Muscle layer of duodenum (tissue), 2 donors: ENCODE measurements around the gene MYCN.
"Not testable (repeated sequence)": the region's sequence is repeated elsewhere in the genome, so short reads cannot be mapped to it uniquely, and the experiment has no call there.

Experiments
- H3K27ac ChIP-seq: one replicate; pipeline ENCODE4 v1.7.0; 2013; ENCODE audit warnings: mild to moderate bottlenecking, low read length
- H3K27me3 ChIP-seq: one replicate; pipeline ENCODE4 v1.7.0; 2013; ENCODE audit warnings: low read depth, mild to moderate bottlenecking, control low read depth, low read length
- H3K36me3 ChIP-seq, 2 donors: one replicate each; pipeline ENCODE4 v1.7.0; 2013; ENCODE audit warnings: low read length in 2 of 2, control low read depth in 1 of 2, mild to moderate bottlenecking in 1 of 2; ENCODE audit not compliant: insufficient read depth in 2 of 2, control insufficient read depth in 1 of 2
- H3K4me1 ChIP-seq, 2 donors: one replicate each; pipeline ENCODE4 v1.7.0; 2013; ENCODE audit warnings: low read length in 2 of 2, mild to moderate bottlenecking in 2 of 2, control low read depth in 1 of 2, moderate library complexity in 1 of 2; ENCODE audit not compliant: insufficient read depth in 2 of 2, control insufficient read depth in 1 of 2
- H3K4me3 ChIP-seq, 2 donors: one replicate each; pipeline ENCODE4 v1.7.0; 2013; ENCODE audit warnings: low read length in 2 of 2, low read depth in 1 of 2, mild to moderate bottlenecking in 1 of 2
- H3K9me3 ChIP-seq, 2 donors: one replicate each; pipeline ENCODE4 v1.7.0; 2013; ENCODE audit warnings: low read length in 2 of 2, control low read depth in 1 of 2, mild to moderate bottlenecking in 1 of 2; ENCODE audit not compliant: control insufficient read depth in 1 of 2
- donor health status: healthy.

Gene MYCN

GRCh38 chr2:15957881-15958713, 17.7 kb downstream of the MYCN start:
- H3K4me1 ChIP-seq = no peaks in the 10 kb centered on the region
- H3K27ac ChIP-seq = no peak overlapping the region
- no peaks in the 10 kb centered on the region for H3K9me3 ChIP-seq
- no peaks in the 10 kb centered on the region for H3K36me3 ChIP-seq
- H3K4me3 ChIP-seq = no peak overlapping the region
- no peaks in the 10 kb centered on the region for H3K27me3 ChIP-seq

- no peaks in the 10 kb centered on the region for H3K4me1 ChIP-seq
- H3K27me3 ChIP-seq = no peaks in the 10 kb centered on the region
- no peak overlapping the region for H3K4me3 ChIP-seq
- H3K27ac ChIP-seq = no peak overlapping the region
- no peaks in the 10 kb centered on the region for H3K9me3 ChIP-seq
- H3K36me3 ChIP-seq = no peaks in the 10 kb centered on the region
These were observed 19.2 kb downstream of the MYCN start for GRCh38 chr2:15959331-15960153.

DNA sequence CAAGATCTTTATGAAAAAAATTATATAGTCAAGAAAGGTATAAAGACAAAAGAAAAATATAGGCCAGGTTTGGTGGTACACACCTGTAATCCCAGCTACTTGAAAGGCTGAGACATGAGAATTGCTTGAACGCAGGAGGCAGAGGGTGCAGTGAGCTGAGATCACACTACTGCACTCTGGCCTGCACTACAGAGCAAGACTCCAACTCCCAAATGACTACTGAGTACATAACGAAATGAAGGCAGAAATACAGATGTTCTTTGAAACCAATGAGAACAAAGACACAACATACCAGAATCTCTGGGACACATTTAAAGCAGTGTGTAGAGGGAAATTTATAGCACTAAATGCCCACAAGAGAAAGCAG, 19.8 kb downstream of the MYCN start:
- H3K27me3 ChIP-seq, H3K36me3 ChIP-seq, H3K27ac ChIP-seq, H3K4me3 ChIP-seq, H3K9me3 ChIP-seq, H3K4me1 ChIP-seq: not testable (repeated sequence)

GRCh38 chr2:15963109-15963976, 23.0 kb downstream of the MYCN start:
- not testable (repeated sequence) for H3K9me3 ChIP-seq, H3K4me1 ChIP-seq

DNA sequence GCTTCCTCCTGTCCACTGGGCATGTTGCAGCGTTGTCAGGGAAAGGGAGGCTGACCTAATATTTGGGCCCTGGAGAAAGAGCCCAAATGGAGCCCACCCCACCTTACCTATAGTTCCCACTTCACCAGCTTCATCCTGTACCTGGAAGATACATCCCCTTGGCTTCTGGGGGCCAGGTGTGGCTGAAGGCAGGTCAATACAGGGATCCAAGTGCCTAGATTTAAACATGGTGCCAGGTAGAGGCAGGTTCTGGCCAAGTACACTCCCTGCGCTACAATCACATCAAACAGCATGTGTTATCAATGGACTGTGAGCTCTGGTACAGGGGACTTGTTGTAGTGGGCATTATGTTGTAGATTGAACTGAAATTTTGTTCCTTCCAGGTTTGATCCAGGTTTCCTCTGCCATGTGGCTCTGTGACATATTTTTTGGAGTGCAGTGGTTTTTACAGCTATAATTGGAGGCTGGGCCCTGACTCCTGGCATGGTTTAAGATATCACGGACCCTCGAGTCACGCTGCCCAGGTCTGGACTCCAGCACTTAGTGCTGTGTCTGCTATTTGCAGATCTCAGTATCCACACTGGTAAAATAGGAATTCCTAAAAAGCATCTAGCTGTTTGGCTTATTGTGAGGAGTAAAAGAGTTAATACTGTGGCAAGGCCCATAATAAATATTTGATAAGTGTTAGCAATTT, 23.8 kb downstream of the MYCN start:
- Histone ChIP-seq H3K9me3 (no peaks in the 10 kb centered on the region), H3K27me3 (no peaks in the 10 kb centered on the region), H3K4me1 (no peaks in the 10 kb centered on the region), H3K4me3 (no peak overlapping the region), H3K36me3 (no peaks in the 10 kb centered on the region), H3K27ac (no peak overlapping the region)

More at GRCh38 chr2:15963109-15963976, 23.0 kb downstream of the MYCN start:
- not testable (repeated sequence) for H3K27ac ChIP-seq, H3K4me3 ChIP-seq, H3K36me3 ChIP-seq, H3K27me3 ChIP-seq

GRCh38 chr2:15964936-15965563, 24.7 kb downstream of the MYCN start:
- Histone ChIP-seq H3K27me3 (no peaks in the 10 kb centered on the region), H3K9me3 (no peaks in the 10 kb centered on the region), H3K36me3 (no peaks in the 10 kb centered on the region), H3K4me3 (no peak overlapping the region), H3K4me1 (no peaks in the 10 kb centered on the region), H3K27ac (no peak overlapping the region)

DNA sequence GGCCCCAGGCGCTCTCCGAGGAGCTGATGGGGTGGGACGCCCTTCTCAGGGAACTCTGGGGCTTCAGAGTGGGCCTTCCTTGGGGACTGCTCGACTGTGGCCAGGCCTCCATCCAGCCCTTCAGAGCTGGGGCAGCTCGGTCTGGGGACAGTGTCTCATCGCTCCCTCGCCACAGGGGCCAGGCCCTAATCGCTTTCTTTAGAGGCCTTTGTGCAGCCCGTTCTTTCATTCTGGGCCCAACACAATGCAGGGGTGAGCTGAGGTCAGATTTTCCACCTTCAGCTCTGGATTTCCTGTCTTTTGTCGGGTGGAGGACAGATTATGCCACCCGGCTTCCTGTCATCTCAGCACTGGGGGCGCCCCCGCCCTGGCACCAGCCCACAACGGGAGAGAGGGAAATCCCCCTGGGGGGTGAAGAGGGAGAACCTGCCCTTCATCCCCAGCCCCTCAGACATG, 25.2 kb downstream of the MYCN start:
- no peaks in the 10 kb centered on the region for H3K27me3 ChIP-seq
- H3K4me1 ChIP-seq = no peaks in the 10 kb centered on the region
- no peaks in the 10 kb centered on the region for H3K36me3 ChIP-seq
- no peaks in the 10 kb centered on the region for H3K9me3 ChIP-seq
- no peak overlapping the region for H3K27ac ChIP-seq
- H3K4me3 ChIP-seq = no peak overlapping the region

DNA sequence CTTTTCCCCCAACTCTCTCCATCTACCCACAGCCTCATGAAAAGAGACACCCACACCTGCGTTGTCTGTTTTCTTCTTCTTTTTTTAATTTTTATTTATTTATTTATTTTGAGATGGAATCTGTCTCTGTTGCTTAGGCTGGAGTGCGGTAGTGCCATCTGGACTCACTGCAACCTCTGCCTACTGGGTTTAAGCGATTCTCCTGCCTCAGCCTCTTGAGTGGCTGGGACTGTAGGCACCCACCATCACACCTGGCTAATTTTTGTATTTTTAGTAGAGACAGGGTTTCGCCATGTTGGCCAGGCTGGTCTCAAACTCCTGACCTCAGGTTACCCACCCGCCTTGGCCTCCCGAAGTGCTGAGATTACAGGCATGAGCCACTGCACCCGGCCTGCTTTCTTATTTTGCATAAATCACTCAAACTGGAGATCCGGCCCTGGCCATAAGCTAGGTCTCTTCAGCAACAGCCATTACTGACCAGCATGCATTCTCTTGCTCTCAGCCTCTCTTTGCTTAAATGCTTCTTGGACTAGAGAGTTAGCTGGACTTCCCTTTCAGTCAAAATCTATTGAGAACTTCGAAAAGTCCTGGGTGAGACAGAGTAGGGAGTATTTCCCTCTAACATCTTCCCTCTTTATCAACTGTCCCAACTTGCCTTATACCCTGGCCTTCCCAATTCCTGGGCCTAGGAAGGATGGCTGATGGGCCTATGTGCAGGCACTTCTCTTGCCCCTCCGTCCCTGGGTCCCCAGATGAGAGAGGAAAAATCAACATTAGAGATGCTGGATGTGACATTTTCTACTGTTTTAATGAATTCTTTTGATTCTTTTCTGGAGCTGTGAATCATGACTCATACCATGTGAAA, 27.3 kb downstream of the MYCN start:
- no peak overlapping the region for H3K4me3 ChIP-seq
- no peaks in the 10 kb centered on the region for H3K36me3 ChIP-seq
- no peaks in the 10 kb centered on the region for H3K27me3 ChIP-seq
- H3K4me1 ChIP-seq = no peaks in the 10 kb centered on the region
- H3K27ac ChIP-seq = no peak overlapping the region
- no peaks in the 10 kb centered on the region for H3K9me3 ChIP-seq

- H3K27ac ChIP-seq = no peak overlapping the region
- H3K9me3 ChIP-seq = no peaks in the 10 kb centered on the region
- no peak overlapping the region for H3K4me3 ChIP-seq
- no peaks in the 10 kb centered on the region for H3K36me3 ChIP-seq
- H3K27me3 ChIP-seq = no peaks in the 10 kb centered on the region
- no peaks in the 10 kb centered on the region for H3K4me1 ChIP-seq
These were observed 28.2 kb downstream of the MYCN start for GRCh38 chr2:15968280-15969178.
